K562 (cell line): Measurements from ENCODE around the gene ALOX5. TPM values are rescaled to one million over a fixed set of nuclear protein-coding genes. Genes with fewer than 3 reads are reported as not detected.

Source experiments
- ATAC-seq: fragments of 200-7000 bp; cut with Tn5 transposase; 3 replicates; pipeline ENCODE4 v1.9.1; 2020; ENCODE audit warnings: moderate library complexity
- BruUV-seq: library from RNA; stranded (reverse); fragments of 400-500 nt; replicated peaks from 2 replicates; lab custom pipeline; 2021; lab: Mats Ljungman, UMichigan
- CTCF ChIA-PET: fragments of 300-600 bp; formaldehyde crosslinking; extraction: SDS; loops from one replicate; lab custom pipeline; 2021; ENCODE audit warnings: low intra/inter-chr PET ratio; lab: Yijun Ruan, JAX
- POLR2A ChIA-PET: fragments of 300-600, 350-650 bp; sonication (Branson Sonifier 250); formaldehyde crosslinking; extraction: SDS; loops from one replicate; lab custom pipeline; 2021; ENCODE audit warnings: antibody characterized with exemption, inconsistent platforms; lab: Yijun Ruan, JAX
- DNase-seq, 4 experiments: peaks; one replicate each; pipeline versions ENCODE4 v3.0.0 to v3.0.0-alpha.2; 2011 to 2018; ENCODE audit warnings: low spot score in 3 of 4, mixed read lengths in 3 of 4; ENCODE audit errors: extremely low read depth in 1 of 4
- FAIRE-seq: peaks from 2 replicates; lab custom pipeline; 2011; peaks lifted over from hg19 to GRCh38; lab: Jason Lieb, UNC
- H2AFZ ChIP-seq: 2 replicates; pipeline ENCODE4 v1.6.0; 2011; ENCODE audit warnings: low read depth, low read length, control low read depth, inconsistent platforms
- H3K27ac ChIP-seq: fragments of 200-600 bp; 3 replicates; pipeline ENCODE4 v1.8.0; 2011; ENCODE audit warnings: low read depth, mild to moderate bottlenecking, control low read depth, inconsistent platforms, low read length, moderate library complexity, mixed read lengths; ENCODE audit errors: extremely low read depth
- H3K27me3 ChIP-seq, 2 experiments: fragments of 300-600 bp in 1 of 2; 2 replicates in 1 of 2; 3 replicates in 1 of 2; pipeline versions ENCODE4 v1.6.0 to v1.8.0; 2011; ENCODE audit warnings: inconsistent platforms in 2 of 2, low read length in 2 of 2, mild to moderate bottlenecking in 1 of 2, mixed read lengths in 1 of 2, moderate library complexity in 1 of 2; ENCODE audit not compliant: control insufficient read depth in 2 of 2, insufficient read depth in 2 of 2
- H3K36me3 ChIP-seq: fragments of 300-600 bp; 3 replicates; pipeline ENCODE4 v1.8.0; 2011; ENCODE audit warnings: mild to moderate bottlenecking, low read length, inconsistent platforms; ENCODE audit not compliant: control insufficient read depth, insufficient read depth
- H3K4me1 ChIP-seq, 2 experiments: fragments of 200-600 bp in 1 of 2; replicated peaks in 1 of 2; 2 replicates in 1 of 2; 3 replicates in 1 of 2; pipeline versions ENCODE4 v1.5.1 to v1.8.0; 2011; ENCODE audit warnings: inconsistent platforms in 2 of 2, low read length in 2 of 2, mild to moderate bottlenecking in 1 of 2, mixed read lengths in 1 of 2, moderate library complexity in 1 of 2; ENCODE audit not compliant: control insufficient read depth in 2 of 2, insufficient read depth in 2 of 2
- H3K4me2 ChIP-seq: 2 replicates; pipeline ENCODE4 v1.6.1; 2011; ENCODE audit warnings: low read length, control low read depth, inconsistent platforms, mixed read lengths; ENCODE audit not compliant: insufficient read depth
- H3K4me3 ChIP-seq: fragments of 200-600 bp; sonication (generic), shearing (Covaris generic); 2 replicates; pipeline ENCODE4 v1.5.1; 2016; ENCODE audit warnings: control low read depth, inconsistent platforms
- H3K79me2 ChIP-seq: fragments of 200-600 bp; 3 replicates; pipeline ENCODE4 v1.8.0; 2011; ENCODE audit warnings: low read length, inconsistent platforms; ENCODE audit not compliant: control insufficient read depth, insufficient read depth
- H3K9ac ChIP-seq, 2 experiments: 2 replicates each; pipeline versions ENCODE4 v1.6.0 to v1.6.1; 2011; ENCODE audit warnings: low read depth in 2 of 2, low read length in 2 of 2, control low read depth in 1 of 2, inconsistent platforms in 1 of 2, mild to moderate bottlenecking in 1 of 2, mixed read lengths in 1 of 2; ENCODE audit not compliant: insufficient read depth in 1 of 2
- H3K9me1 ChIP-seq: one replicate; pipeline ENCODE4 v1.6.0; 2011; ENCODE audit warnings: inconsistent platforms, mild to moderate bottlenecking, low read length, moderate library complexity; ENCODE audit not compliant: control insufficient read depth, insufficient read depth
- H3K9me3 ChIP-seq: replicated peaks from 2 replicates; pipeline ENCODE4 v1.5.1; 2011; ENCODE audit warnings: low read depth, low read length, inconsistent platforms; ENCODE audit not compliant: control insufficient read depth, insufficient read depth
- H4K20me1 ChIP-seq: replicated peaks from 2 replicates; pipeline ENCODE4 v1.6.1; 2011; ENCODE audit warnings: low read length, inconsistent platforms, mixed read lengths; ENCODE audit not compliant: control insufficient read depth, insufficient read depth
- AFF1 ChIP-seq, 2 experiments: fragments of 450-650 bp; IDR thresholded peaks; 2 replicates each; pipeline ENCODE4 v1.6.1; 2018; ENCODE audit warnings: mild to moderate bottlenecking in 2 of 2, low read depth in 1 of 2; ENCODE audit not compliant: partially characterized antibody in 2 of 2
- CEBPG ChIP-seq, 3 experiments: fragments of 200-800 bp in 1 of 3; sonication (Bioruptor generic) in 1 of 3; sonication (generic) in 1 of 3; formaldehyde crosslinking in 1 of 3; IDR thresholded peaks in 2 of 3; conservative IDR thresholded peaks in 1 of 3; 2 replicates each; pipeline versions ENCODE4 v1.6.1 to v1.8.0; 2016 to 2022; ENCODE audit warnings: missing compliant biosample characterization in 2 of 3, missing genetic modification characterization in 2 of 3, mild to moderate bottlenecking in 1 of 3, missing genetic modification reagents in 1 of 3
- PTBP1 ChIP-seq: fragments of 200-400 bp; formaldehyde crosslinking; IDR thresholded peaks from 2 replicates; pipeline ENCODE4 v1.6.1; 2017; ENCODE audit warnings: low read depth, low read length
- SAFB2 ChIP-seq: fragments of 200-400 bp; formaldehyde crosslinking; IDR thresholded peaks from 2 replicates; pipeline ENCODE4 v1.6.1; 2018; ENCODE audit warnings: borderline replicate concordance, low read length, low read depth, moderate library complexity; ENCODE audit not compliant: severe bottlenecking
- ZNF197 ChIP-seq: fragments of 200-800 bp; sonication (Bioruptor generic); IDR thresholded peaks from 2 replicates; pipeline ENCODE4 v1.6.1; 2016; ENCODE audit warnings: low read depth, missing genetic modification characterization, missing compliant biosample characterization
- ZNF41 ChIP-seq: fragments of 250-450 bp; sonication (Bioruptor Pico); conservative IDR thresholded peaks from 2 replicates; pipeline ENCODE4 v1.4.0; 2020; ENCODE audit warnings: mild to moderate bottlenecking
- ZNF436 ChIP-seq: fragments of 250-450, 450-650 bp; sonication (Bioruptor Pico); formaldehyde crosslinking; IDR thresholded peaks from 2 replicates; pipeline ENCODE4 v1.7.0; 2020; ENCODE audit warnings: mild to moderate bottlenecking
- ZNF518B ChIP-seq: fragments of 250-450 bp; sonication (Bioruptor Pico); IDR thresholded peaks from 2 replicates; pipeline ENCODE4 v1.5.0; 2021; ENCODE audit warnings: mild to moderate bottlenecking, moderate library complexity
- ZNF830 ChIP-seq: fragments of 250-450 bp; sonication (Bioruptor Pico); IDR thresholded peaks from 2 replicates; pipeline ENCODE4 v1.5.0; 2021; ENCODE audit warnings: mild to moderate bottlenecking
- WGBS: fragments of 100-300 bp; shearing (Covaris generic); methylation state at CpG from one replicate; pipeline ENCODE4 v1.1.6; 2016; ENCODE audit warnings: low coverage, mixed read lengths; ENCODE audit not compliant: insufficient coverage; ENCODE audit errors: missing lambda C conversion rate; 5-methylcytosine and 5-hydroxymethylcytosine counted together
- in situ Hi-C: fragments of 300-500 bp; cut with MboI; formaldehyde crosslinking; loops from 4 replicates; pipeline ENCODE4 v1.15.0; 2018; ENCODE audit warnings: inconsistent platforms, mixed read lengths
- intact Hi-C: fragments of 100-400 bp; cut with micrococcal nuclease; formaldehyde crosslinking; loops from 2 replicates; pipeline ENCODE4 v1.14.2; 2022
- polyA plus RNA-seq, 8 experiments: library from polyadenylated mRNA; depleted of rRNA in 4 of 8; stranded (reverse) in 5 of 8; unstranded in 3 of 8; fragments of >200 nt; fragmentation: Nextera tagmentation in 2 of 8; fragmentation: Illumina TruSeq in 1 of 8; extraction: Ambion mirVana in 2 of 8; extraction: Trizol in 1 of 8; gene quantifications; 2 replicates each; pipeline versions ENCODE4 v1.2.1 to v1.2.3, GENCODE V29; 2011 to 2014; ENCODE audit warnings: inconsistent platforms in 1 of 8, missing spikeins in 1 of 8
- total RNA-seq, 7 experiments: library from RNA; depleted of rRNA in 6 of 7; stranded (reverse); fragments of >200 nt in 6 of 7; fragmentation: Illumina TruSeq in 2 of 7; extraction: Trizol in 2 of 7; gene quantifications; 2 replicates each; pipeline versions ENCODE4 v1.2.1 to v1.2.3, GENCODE V29; 2011 to 2021; ENCODE audit warnings: low replicate concordance in 1 of 7

The ALOX5 gene
- total and polyA plus RNA-seq, 9 of the 15 experiments (the other 6 are each of a cell fraction or from before 2014, with no cell fraction given), result 0.10 to 2.4 (median 1.4) TPM

- Histone ChIP-seq H3K4me2 (no peak overlapping the region), H3K27ac (no peak overlapping the region), H3K4me1 (peaks cover 0 to 3% of the 10 kb centered on the region in 2 experiments; a peak in 2 of 5 replicates), H3K9me1 (no peaks in the 10 kb centered on the region), H3K79me2 (no peaks in the 10 kb centered on the region), H4K20me1 (no peaks in the 10 kb centered on the region), H3K9ac (no peak overlapping the region), H3K4me3 (no peak overlapping the region), H2AFZ (no peak overlapping the region), H3K36me3 (no peaks in the 10 kb centered on the region), H3K9me3 (no peaks in the 10 kb centered on the region), H3K27me3 (peaks cover 0 to 4% of the 10 kb centered on the region in 2 experiments; a peak in 2 of 5 replicates)
- POLR2A ChIA-PET, result no interaction called here
- in situ Hi-C loops (no loop called here), intact Hi-C loops (no loop called here)
- ATAC-seq, result no peak
- no peak for TF ChIP-seq ZNF518B (CRISPR knock-in tag)
- TF ChIP-seq CEBPG (CRISPR knock-in tag; IDR thresholded peaks at IDR 0.05), result no peak
- no peak for TF ChIP-seq CEBPG (tag; conservative IDR thresholded peaks at IDR 0.05 in 1 of 2, IDR thresholded peaks at IDR 0.05 in 1 of 2)
- no peak for TF ChIP-seq SAFB2
- TF ChIP-seq ZNF830, result no peak
- no peak for TF ChIP-seq ZNF197 (CRISPR knock-in tag)
- no peak for TF ChIP-seq ZNF436 (CRISPR knock-in tag)
- no peak for TF ChIP-seq ZNF41 (CRISPR knock-in tag)
- TF ChIP-seq AFF1 (IDR thresholded peaks at IDR 0.05; ENCODE audit: low read depth in 1 of 2, partially characterized antibody in 2 of 2), result no peak
- no peak for TF ChIP-seq PTBP1
- BruUV-seq, result no TSS peak
- DNase-seq, result no peak
- CTCF ChIA-PET, result no interaction called here
- 55% methylated on average over 2 of the region's 2 CpGs for WGBS
- FAIRE-seq, result no peak
These were observed 5.8 kb upstream of the ALOX5 start for GRCh38 chr10:45368181-45368580.
